Measurements from ENCODE around the gene SEPTIN3. TPM values are rescaled to one million over a fixed set of nuclear protein-coding genes. Genes with fewer than 3 reads are reported as not detected.

The SEPTIN3 gene
- total and polyA plus RNA-seq, 10 of the 15 experiments (the other 5 are each of a cell fraction or from before 2014, with no cell fraction given) = 0.05 to 3.1 (median 0.87) TPM

DNA sequence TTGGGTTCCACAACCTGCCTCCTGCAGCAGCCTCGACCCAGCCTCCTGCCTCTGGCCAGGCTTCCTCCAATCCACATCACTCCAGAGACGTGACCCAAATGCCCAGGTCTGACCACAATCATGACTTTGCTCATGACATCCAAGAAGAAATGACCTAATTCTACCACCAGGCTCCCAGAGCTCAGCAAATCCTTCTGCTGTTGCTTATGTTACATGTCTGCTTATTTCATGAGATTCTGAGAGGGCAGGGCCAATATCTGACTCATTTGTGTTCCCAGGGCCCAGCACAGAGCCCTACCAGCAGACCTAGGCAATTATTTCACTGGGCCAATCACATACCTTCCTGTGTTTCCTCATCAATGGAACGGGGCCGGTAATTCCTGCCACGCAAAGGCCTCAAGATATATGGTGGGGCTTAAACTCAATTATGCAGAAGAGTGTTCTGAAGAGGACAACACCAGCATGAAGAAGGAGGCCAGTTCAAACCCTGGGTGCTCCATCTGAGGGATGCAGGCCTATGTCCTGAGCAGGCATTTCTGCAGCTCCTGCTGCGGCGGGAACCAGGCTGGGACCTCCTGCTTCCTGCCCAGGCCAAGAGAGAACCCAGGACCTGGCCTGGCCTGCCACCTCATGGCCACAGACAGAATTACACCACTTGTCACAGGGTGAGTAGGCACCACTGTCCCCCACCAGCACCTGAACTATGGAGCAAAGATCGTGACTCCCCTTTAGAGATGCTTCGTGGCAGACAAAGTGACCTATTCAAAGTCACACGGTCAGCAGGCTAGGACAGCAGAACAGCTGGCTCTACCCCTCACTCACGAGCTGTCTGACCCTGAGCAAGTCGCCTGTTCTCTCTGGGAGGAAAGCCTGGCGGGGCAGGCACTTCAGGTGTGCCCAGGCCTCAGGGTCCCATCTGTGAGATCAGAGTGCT lies 28.1 kb upstream of the SEPTIN3 start:
- Histone ChIP-seq H3K27me3 (replicated peaks in 1 of 2; ENCODE audit: control insufficient read depth in 2 of 2, insufficient read depth in 2 of 2, low read length in 1 of 2) (no peaks in the 10 kb centered on the region), H2AFZ (ENCODE audit: control insufficient read depth, low read depth, low read length) (peak overlapping the region; percentile 59), H3K36me3 (ENCODE audit: control insufficient read depth in 2 of 2, insufficient read depth in 2 of 2, low read length in 1 of 2) (peaks cover 19 to 20% of the 10 kb centered on the region in 2 experiments), H3K27ac (ENCODE audit: control insufficient read depth, insufficient read depth) (peak overlapping the region; percentile 94), H3K79me2 (ENCODE audit: control insufficient read depth, insufficient read depth, low read length) (peaks cover 47% of the 10 kb centered on the region), H3K9ac (ENCODE audit: control insufficient read depth, insufficient read depth, low read length) (peak overlapping the region; percentile 73), H3K4me3 (0 out of 2 replicates have a peak overlapping the region, but pooled peaks have one; percentile 4), H3K4me2 (ENCODE audit: control insufficient read depth, insufficient read depth) (peak overlapping the region; percentile 63), H3K9me3 (replicated peaks; ENCODE audit: control insufficient read depth, insufficient read depth, low read length) (no peaks in the 10 kb centered on the region), H4K20me1 (ENCODE audit: control insufficient read depth, insufficient read depth) (no peaks in the 10 kb centered on the region), H3K4me1 (ENCODE audit: control insufficient read depth, insufficient read depth, low read length) (peaks cover 66% of the 10 kb centered on the region)
- POLR2A ChIA-PET = interaction anchor here (0.6 to 12.6 kb wide), 18 partner anchors 9 to 351 kb away, joined by 3 to 599 read pairs (median 5); partner anchors contain the start of genes CENPM, MEI1, PMM1 and SHISA8
- BruUV-seq (replicated peaks) = TSS peak; percentile 21
- SMC1A ChIA-PET (ENCODE audit: uncharacterized antibody, unreplicated experiment) = interaction anchor here (0.6 to 11.9 kb wide), 28 partner anchors 8 to 274 kb away, joined by 3 to 321 read pairs (median 5); partner anchors contain the start of genes MEI1, NAGA, SHISA8 and SMIM45
- peak; percentile 60 for ATAC-seq
- DNase-seq (ENCODE audit: low read depth, low spot score) = no peak
- RAD21 ChIA-PET (ENCODE audit: unreplicated experiment) = interaction anchor here (0.9 to 8.6 kb wide), 24 partner anchors 9 to 497 kb away, joined by 3 to 408 read pairs (median 8); partner anchors contain the start of genes CCDC134, CENPM, MEI1 and SHISA8
- CTCF ChIA-PET = interaction anchor here (0.6 to 8.3 kb wide), 46 partner anchors 9 to 497 kb away, joined by 3 to 234 read pairs (median 4); partner anchors contain the start of genes CCDC134, MEI1, NDUFA6 and SMDT1
- intact Hi-C loops (cut with micrococcal nuclease; ENCODE audit: unreplicated experiment) = loop anchor here (1.0 to 2.0 kb wide), 8 partner anchors 15 to 275 kb away; partner anchors contain the start of genes SREBF2 and TNFRSF13C
- peak; percentile 81 for FAIRE-seq
- in situ Hi-C loops (cut with MboI) = loop anchor here (5.0 kb wide), 1 partner anchor 244 kb away; the partner anchor contains the start of gene MEI1
- WGBS (ENCODE audit: insufficient coverage, insufficient replicate concordance, low lambda C conversion rate, missing lambda C conversion rate) = 13% methylated on average over 13 of the region's 13 CpGs
- TF ChIP-seq NR2F1 (conservative IDR thresholded peaks at IDR 0.05) (peak; percentile 60), TARDBP (IDR thresholded peaks at IDR 0.05; ENCODE audit: borderline replicate concordance) (no peak), SPI1 (IDR thresholded peaks at IDR 0.05; ENCODE audit: borderline replicate concordance, insufficient read depth, low read depth, low read length) (peak; percentile 19; the same call in 1 of the 2 replicates), WRNIP1 (IDR thresholded peaks at IDR 0.05; ENCODE audit: borderline replicate concordance, low read depth, low read length) (no peak), SUZ12 (IDR thresholded peaks at IDR 0.05; ENCODE audit: unreplicated experiment) (no peak), STAT3 (IDR thresholded peaks at IDR 0.05; ENCODE audit: low read depth, low read length) (no peak), MTA2 (IDR thresholded peaks at IDR 0.05; ENCODE audit: low read depth) (no peak), ZBED1 (IDR thresholded peaks at IDR 0.05; ENCODE audit: borderline replicate concordance) (0 out of 2 replicates have a peak, but pooled peaks have one; percentile 55), EZH2 (IDR thresholded peaks at IDR 0.05; ENCODE audit: borderline replicate concordance, control insufficient read depth, low read depth, low read length) (no peak), HDAC2 (IDR thresholded peaks at IDR 0.05) (0 out of 2 replicates have a peak, but pooled peaks have one; percentile 59), POLR2A (IDR thresholded peaks at IDR 0.05; ENCODE audit: low read depth, low read length) (peak; percentile 33; the same call in 1 of the 2 replicates), BMI1 (IDR thresholded peaks at IDR 0.05; ENCODE audit: borderline replicate concordance) (no peak), ETV6 (conservative IDR thresholded peaks at IDR 0.05 in 1 of 2, IDR thresholded peaks at IDR 0.05 in 1 of 2; ENCODE audit: borderline replicate concordance in 1 of 2, low read depth in 1 of 2) (peak in 1 of 2 experiments; percentile 43; a peak in 1 of 4 replicates), FOS (IDR thresholded peaks at IDR 0.05; ENCODE audit: borderline replicate concordance, extremely low read depth, insufficient read length) (no peak), IKZF1 (conservative IDR thresholded peaks at IDR 0.05) (peak; percentile 62)
- TF ChIP-seq, protein P1, sequence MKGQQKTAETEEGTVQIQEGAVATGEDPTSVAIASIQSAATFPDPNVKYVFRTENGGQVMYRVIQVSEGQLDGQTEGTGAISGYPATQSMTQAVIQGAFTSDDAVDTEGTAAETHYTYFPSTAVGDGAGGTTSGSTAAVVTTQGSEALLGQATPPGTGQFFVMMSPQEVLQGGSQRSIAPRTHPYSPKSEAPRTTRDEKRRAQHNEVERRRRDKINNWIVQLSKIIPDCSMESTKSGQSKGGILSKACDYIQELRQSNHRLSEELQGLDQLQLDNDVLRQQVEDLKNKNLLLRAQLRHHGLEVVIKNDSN (IDR thresholded peaks at IDR 0.05; ENCODE audit: borderline replicate concordance, extremely low read length, insufficient read depth, low read depth, low read length) = no peak
- TF ChIP-seq, protein P2, sequence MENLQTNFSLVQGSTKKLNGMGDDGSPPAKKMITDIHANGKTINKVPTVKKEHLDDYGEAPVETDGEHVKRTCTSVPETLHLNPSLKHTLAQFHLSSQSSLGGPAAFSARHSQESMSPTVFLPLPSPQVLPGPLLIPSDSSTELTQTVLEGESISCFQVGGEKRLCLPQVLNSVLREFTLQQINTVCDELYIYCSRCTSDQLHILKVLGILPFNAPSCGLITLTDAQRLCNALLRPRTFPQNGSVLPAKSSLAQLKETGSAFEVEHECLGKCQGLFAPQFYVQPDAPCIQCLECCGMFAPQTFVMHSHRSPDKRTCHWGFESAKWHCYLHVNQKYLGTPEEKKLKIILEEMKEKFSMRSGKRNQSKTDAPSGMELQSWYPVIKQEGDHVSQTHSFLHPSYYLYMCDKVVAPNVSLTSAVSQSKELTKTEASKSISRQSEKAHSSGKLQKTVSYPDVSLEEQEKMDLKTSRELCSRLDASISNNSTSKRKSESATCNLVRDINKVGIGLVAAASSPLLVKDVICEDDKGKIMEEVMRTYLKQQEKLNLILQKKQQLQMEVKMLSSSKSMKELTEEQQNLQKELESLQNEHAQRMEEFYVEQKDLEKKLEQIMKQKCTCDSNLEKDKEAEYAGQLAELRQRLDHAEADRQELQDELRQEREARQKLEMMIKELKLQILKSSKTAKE (IDR thresholded peaks at IDR 0.05; ENCODE audit: low read depth, poor library complexity, severe bottlenecking) = no peak

All from GM12878 (cell line).